ENCODE data around the gene KLF11. TPM values are rescaled to one million over a fixed set of nuclear protein-coding genes. Genes with fewer than 3 reads are reported as not detected.
A peak's percentile ranks its signal among the peaks of the same experiment; 100 is the strongest.

Gene KLF11
- polyA plus RNA-seq, 3 donors = 21.0 to 69.8 (median 25.3) TPM

DNA sequence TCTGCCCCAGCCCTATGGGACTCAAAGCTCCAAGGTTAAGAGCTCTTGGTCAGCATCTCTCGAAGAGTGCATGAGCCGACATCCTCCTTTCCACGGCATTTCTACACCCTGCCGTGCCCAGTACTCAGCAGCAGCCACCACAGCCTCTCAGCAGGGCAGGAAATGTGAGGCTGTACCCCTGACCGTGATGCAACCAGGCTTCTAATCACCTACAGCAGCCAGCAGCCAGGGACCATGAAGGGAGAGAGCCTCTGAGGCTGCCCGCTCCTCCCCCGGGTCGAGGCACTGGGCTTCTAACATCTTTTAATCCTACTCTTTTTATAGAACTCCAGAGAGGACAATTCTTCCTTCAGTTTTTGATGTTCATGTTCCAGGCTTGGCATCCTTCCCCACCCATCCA, 30.4 kb downstream of the KLF11 start:
- Mint-ChIP-seq H3K4me1 (peaks cover 3% of the 10 kb centered on the region), H3K36me3 (peaks cover 0 to 7% of the 10 kb centered on the region in 2 donors), H3K4me3 (peak overlapping the region in 1 of 2 donors; percentile 71), H3K9me3 (peaks cover 0 to 11% (median 3%) of the 10 kb centered on the region in 7 donors), H3K27ac (no peak overlapping the region), H3K27me3 (ENCODE audit: low read depth in 3 of 3) (peaks cover 55 to 66% (median 66%) of the 10 kb centered on the region in 3 donors)
- H3K27ac ChIP-seq (ENCODE audit: low read depth in 1 of 2, low read length in 2 of 2) = no peak overlapping the region
- no peaks in the 10 kb centered on the region for H3K79me2 ChIP-seq (ENCODE audit: insufficient read depth, low read length)
- 44% methylated on average over 4 of the region's 8 CpGs for WGBS (ENCODE audit: insufficient coverage)
- no peak overlapping the region for H3K9ac ChIP-seq (ENCODE audit: insufficient read depth, low read length, poor library complexity, severe bottlenecking)
- no peak overlapping the region for H3K4me3 ChIP-seq (replicated peaks in 1 of 3; ENCODE audit: low read depth in 2 of 3, low read length in 3 of 3)
- H4K20me1 ChIP-seq (ENCODE audit: insufficient read depth, low read length) = no peaks in the 10 kb centered on the region
- H3K4me1 ChIP-seq (ENCODE audit: control insufficient read depth in 1 of 2, insufficient read depth in 2 of 2, low read length in 2 of 2) = no peaks in the 10 kb centered on the region
- no peak overlapping the region for H2AFZ ChIP-seq (ENCODE audit: insufficient read depth, low read depth, low read length, poor library complexity, severe bottlenecking)
- intact Hi-C loops (cut with micrococcal nuclease) = loop anchor here in 1 of 2 donors (2.0 to 5.0 kb wide), 2 partner anchors 361 to 599 kb away; no protein-coding TSS in a partner anchor
- DNase-seq = no peak
- H3K27me3 ChIP-seq (ENCODE audit: control insufficient read depth in 2 of 2, insufficient read depth in 2 of 2, low read length in 2 of 2) = peaks cover 36 to 60% of the 10 kb centered on the region in 2 donors
- peaks cover 0 to 8% of the 10 kb centered on the region in 2 donors for H3K9me3 ChIP-seq (replicated peaks in 1 of 2; ENCODE audit: control insufficient read depth in 1 of 2, insufficient read depth in 1 of 2, low read length in 2 of 2)
- H3K4me2 ChIP-seq (replicated peaks; ENCODE audit: extremely low read depth, low read length, poor library complexity, severe bottlenecking) = no peak overlapping the region
- no peaks in the 10 kb centered on the region for H3K36me3 ChIP-seq (replicated peaks in 1 of 2; ENCODE audit: control insufficient read depth in 1 of 2, insufficient read depth in 2 of 2, low read length in 2 of 2)
- no peak for TF ChIP-seq CTCF (IDR thresholded peaks at IDR 0.05)

DNA sequence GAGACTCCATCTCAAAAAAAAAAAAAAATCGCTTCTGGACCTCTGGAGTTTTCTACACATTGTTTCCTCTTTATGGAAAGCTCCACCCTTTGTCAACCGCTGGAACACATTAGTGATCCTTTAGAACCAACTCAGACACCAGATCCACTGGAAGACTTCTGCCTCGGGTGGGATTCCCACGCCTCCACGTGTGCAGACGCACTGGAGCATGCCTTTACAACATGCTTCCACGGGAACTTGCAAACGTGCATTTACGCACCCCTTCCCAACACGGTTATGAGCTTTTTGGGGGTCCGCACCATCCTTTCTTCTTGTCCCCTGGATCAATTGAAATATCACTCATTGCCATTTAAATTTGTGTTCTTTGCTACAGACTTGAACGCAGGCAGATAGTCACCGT, 31.8 kb downstream of the KLF11 start:
- H3K36me3 ChIP-seq (replicated peaks in 1 of 2; ENCODE audit: control insufficient read depth in 1 of 2, insufficient read depth in 2 of 2, low read length in 2 of 2) = no peaks in the 10 kb centered on the region
- H3K4me1 ChIP-seq (ENCODE audit: control insufficient read depth in 1 of 2, insufficient read depth in 2 of 2, low read length in 2 of 2) = peaks cover 0 to 9% of the 10 kb centered on the region in 2 donors
- peaks cover 0 to 14% of the 10 kb centered on the region in 2 donors for H3K9me3 ChIP-seq (replicated peaks in 1 of 2; ENCODE audit: control insufficient read depth in 1 of 2, insufficient read depth in 1 of 2, low read length in 2 of 2)
- no peaks in the 10 kb centered on the region for H4K20me1 ChIP-seq (ENCODE audit: insufficient read depth, low read length)
- H3K4me2 ChIP-seq (replicated peaks; ENCODE audit: extremely low read depth, low read length, poor library complexity, severe bottlenecking) = no peak overlapping the region
- 90% methylated on average over 12 of the region's 13 CpGs for WGBS (ENCODE audit: insufficient coverage)
- TF ChIP-seq CTCF (IDR thresholded peaks at IDR 0.05) = no peak
- Mint-ChIP-seq H3K36me3 (peaks cover 0 to 9% of the 10 kb centered on the region in 2 donors), H3K27ac (peak overlapping the region in 1 of 7 donors; percentile 26), H3K9me3 (peaks cover 0 to 15% (median 5%) of the 10 kb centered on the region in 7 donors), H3K4me3 (peak overlapping the region in 1 of 2 donors; percentile 86), H3K4me1 (peaks cover 9% of the 10 kb centered on the region), H3K27me3 (ENCODE audit: low read depth in 3 of 3) (peaks cover 62 to 75% (median 70%) of the 10 kb centered on the region in 3 donors)
- DNase-seq = no peak
- no peak overlapping the region for H2AFZ ChIP-seq (ENCODE audit: insufficient read depth, low read depth, low read length, poor library complexity, severe bottlenecking)
- no peak overlapping the region for H3K27ac ChIP-seq (ENCODE audit: low read depth in 1 of 2, low read length in 2 of 2)
- no peak overlapping the region for H3K9ac ChIP-seq (ENCODE audit: insufficient read depth, low read length, poor library complexity, severe bottlenecking)
- H3K27me3 ChIP-seq (ENCODE audit: control insufficient read depth in 2 of 2, insufficient read depth in 2 of 2, low read length in 2 of 2) = peaks cover 45 to 69% of the 10 kb centered on the region in 2 donors
- H3K79me2 ChIP-seq (ENCODE audit: insufficient read depth, low read length) = no peaks in the 10 kb centered on the region
- intact Hi-C loops (cut with micrococcal nuclease) = loop anchor here in 1 of 2 donors (5.0 kb wide), 1 partner anchor 592 kb away; no protein-coding TSS in a partner anchor
- H3K4me3 ChIP-seq (replicated peaks in 1 of 3; ENCODE audit: low read depth in 2 of 3, low read length in 3 of 3) = no peak overlapping the region
